ENCODE results near the gene DIPK2A. TPM values are rescaled to one million over a fixed set of nuclear protein-coding genes. Genes with fewer than 3 reads are reported as not detected.

Gene DIPK2A
- total RNA-seq, 4 donors from 2014 or later, result 38.8 to 68.6 (median 48.3) TPM

DNA sequence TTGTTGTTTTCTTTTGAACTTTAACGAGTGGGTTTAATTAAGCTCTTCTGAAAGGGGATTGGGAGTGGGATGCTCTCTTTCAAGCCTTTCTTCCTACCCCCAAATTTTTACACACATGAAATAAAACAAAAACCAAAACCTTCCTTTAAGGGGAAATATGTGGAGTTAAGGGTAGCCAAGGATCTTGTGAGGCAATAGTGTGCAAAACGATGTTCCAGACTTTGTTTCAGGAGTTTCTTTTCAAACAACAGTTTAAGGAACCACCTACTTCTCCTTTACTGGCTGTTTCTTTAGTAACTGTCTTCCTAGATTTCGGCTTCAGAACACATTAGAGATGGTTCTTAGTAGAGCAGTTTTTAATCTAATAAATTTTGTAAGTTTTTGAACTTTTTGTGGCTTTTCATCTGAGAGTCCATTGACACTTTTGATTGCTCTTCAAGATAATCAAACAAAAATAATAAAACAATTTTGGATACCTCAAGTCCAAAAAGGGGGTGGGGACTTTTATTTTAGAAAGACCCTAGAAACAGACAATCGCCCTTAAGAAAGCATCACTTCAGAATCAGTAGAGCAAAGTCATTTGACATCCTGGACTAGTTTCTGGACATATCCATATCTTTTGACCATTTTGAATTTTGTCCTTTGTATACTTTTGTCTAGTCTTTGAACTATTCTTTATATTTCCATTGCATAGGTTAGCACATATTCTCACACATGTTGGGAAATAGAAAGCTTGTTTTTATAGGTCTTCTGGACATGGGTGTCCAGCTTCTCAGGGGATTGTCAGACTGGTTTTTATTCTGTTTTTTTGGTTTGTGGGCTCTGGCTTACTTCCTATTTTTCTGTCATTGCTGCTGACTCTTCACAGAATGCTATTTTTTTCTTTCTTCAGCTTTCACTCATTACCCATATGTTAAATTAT, 6.0 kb downstream of the DIPK2A start:
- TF ChIP-seq POLR2AphosphoS5 (IDR thresholded peaks at IDR 0.05) (no peak), EP300 (IDR thresholded peaks at IDR 0.05) (no peak), POLR2A (IDR thresholded peaks at IDR 0.05; ENCODE audit: low read depth) (no peak)
- TF ChIP-seq, protein P1, sequence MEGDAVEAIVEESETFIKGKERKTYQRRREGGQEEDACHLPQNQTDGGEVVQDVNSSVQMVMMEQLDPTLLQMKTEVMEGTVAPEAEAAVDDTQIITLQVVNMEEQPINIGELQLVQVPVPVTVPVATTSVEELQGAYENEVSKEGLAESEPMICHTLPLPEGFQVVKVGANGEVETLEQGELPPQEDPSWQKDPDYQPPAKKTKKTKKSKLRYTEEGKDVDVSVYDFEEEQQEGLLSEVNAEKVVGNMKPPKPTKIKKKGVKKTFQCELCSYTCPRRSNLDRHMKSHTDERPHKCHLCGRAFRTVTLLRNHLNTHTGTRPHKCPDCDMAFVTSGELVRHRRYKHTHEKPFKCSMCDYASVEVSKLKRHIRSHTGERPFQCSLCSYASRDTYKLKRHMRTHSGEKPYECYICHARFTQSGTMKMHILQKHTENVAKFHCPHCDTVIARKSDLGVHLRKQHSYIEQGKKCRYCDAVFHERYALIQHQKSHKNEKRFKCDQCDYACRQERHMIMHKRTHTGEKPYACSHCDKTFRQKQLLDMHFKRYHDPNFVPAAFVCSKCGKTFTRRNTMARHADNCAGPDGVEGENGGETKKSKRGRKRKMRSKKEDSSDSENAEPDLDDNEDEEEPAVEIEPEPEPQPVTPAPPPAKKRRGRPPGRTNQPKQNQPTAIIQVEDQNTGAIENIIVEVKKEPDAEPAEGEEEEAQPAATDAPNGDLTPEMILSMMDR (IDR thresholded peaks at IDR 0.05), result no peak
- no peaks in the 10 kb centered on the region for H3K9me3 ChIP-seq
- peak overlapping the region; percentile 56 to 95 (median 60) for H3K27ac ChIP-seq (replicated peaks in 1 of 4)
- WGBS, result 26% methylated on average over 4 of the region's 4 CpGs
- intact Hi-C loops (cut with DNase I), result no loop called here
- peaks cover 4 to 70% (median 60%) of the 10 kb centered on the region in 4 donors for H3K4me1 ChIP-seq
- DNase-seq (ENCODE audit: extremely low spot score), result no peak
- H3K36me3 ChIP-seq, result no peaks in the 10 kb centered on the region
- no peaks in the 10 kb centered on the region for H3K27me3 ChIP-seq
- H3K4me3 ChIP-seq, result peak overlapping the region; percentile 18 to 87 (median 32)

DNA sequence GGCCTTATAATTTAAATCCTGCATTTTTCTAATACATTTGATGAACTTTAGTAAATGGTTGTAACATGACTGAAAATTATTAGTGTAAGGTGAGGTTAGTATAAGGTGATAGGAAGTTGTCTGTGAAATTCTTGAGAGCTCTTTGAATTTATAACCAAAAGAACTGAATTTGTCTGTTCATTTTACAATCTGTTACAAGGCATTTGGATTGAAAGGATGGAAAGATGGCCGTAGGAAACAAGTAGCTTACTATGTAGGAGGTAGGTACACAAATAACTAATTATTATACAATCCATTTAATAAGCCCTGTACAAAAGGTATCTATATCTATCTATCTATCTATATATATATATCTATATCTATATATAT, 6.6 kb downstream of the DIPK2A start:
- peak overlapping the region; percentile 56 to 95 (median 60) for H3K27ac ChIP-seq (replicated peaks in 1 of 4)
- peaks cover 4 to 70% (median 60%) of the 10 kb centered on the region in 4 donors for H3K4me1 ChIP-seq
- no peaks in the 10 kb centered on the region for H3K36me3 ChIP-seq
- no peaks in the 10 kb centered on the region for H3K9me3 ChIP-seq
- H3K4me3 ChIP-seq, result no peak overlapping the region
- 61% methylated on average over 1 of the region's 1 CpG for WGBS
- H3K27me3 ChIP-seq, result no peaks in the 10 kb centered on the region
- no peak for DNase-seq (ENCODE audit: extremely low spot score)
- TF ChIP-seq, protein P1 (IDR thresholded peaks at IDR 0.05), result no peak
- no peak for TF ChIP-seq POLR2AphosphoS5 (IDR thresholded peaks at IDR 0.05)
- no peak for TF ChIP-seq POLR2A (IDR thresholded peaks at IDR 0.05; ENCODE audit: low read depth)
- no peak for TF ChIP-seq EP300 (IDR thresholded peaks at IDR 0.05)
- intact Hi-C loops (cut with DNase I), result no loop called here

DNA sequence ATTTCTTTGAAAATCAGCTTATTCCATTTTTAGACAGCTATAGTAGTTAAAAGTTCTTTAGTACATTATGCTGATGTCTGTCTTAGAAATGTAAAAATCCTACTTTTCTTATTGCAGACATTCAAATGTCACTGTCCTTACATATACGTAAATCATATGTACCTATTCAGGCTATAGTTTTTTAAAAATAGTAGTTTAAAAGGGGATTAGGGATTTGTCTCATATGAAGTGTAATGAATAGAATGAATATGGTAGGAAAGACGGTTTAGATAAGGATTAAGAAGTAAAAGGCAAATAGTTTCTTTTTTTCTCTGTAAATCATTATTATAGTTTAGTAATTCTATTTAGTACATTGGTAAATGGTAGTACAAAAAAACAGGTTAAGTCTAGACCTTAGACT, 7.4 kb downstream of the DIPK2A start:
- TF ChIP-seq POLR2A (IDR thresholded peaks at IDR 0.05; ENCODE audit: low read depth), result no peak
- TF ChIP-seq EP300 (IDR thresholded peaks at IDR 0.05), result no peak
- TF ChIP-seq, protein P1 (IDR thresholded peaks at IDR 0.05), result no peak
- no peak for TF ChIP-seq POLR2AphosphoS5 (IDR thresholded peaks at IDR 0.05)
- Histone ChIP-seq H3K4me3 (no peak overlapping the region), H3K36me3 (no peaks in the 10 kb centered on the region), H3K27ac (replicated peaks in 1 of 4) (peak overlapping the region in 2 of 4 donors; percentile 13 to 15), H3K27me3 (no peaks in the 10 kb centered on the region), H3K4me1 (peaks cover 4 to 70% (median 60%) of the 10 kb centered on the region in 4 donors), H3K9me3 (no peaks in the 10 kb centered on the region)
- 59% methylated on average over 2 of the region's 2 CpGs for WGBS
- intact Hi-C loops (cut with DNase I), result no loop called here
- DNase-seq (ENCODE audit: extremely low spot score), result no peak

DNA sequence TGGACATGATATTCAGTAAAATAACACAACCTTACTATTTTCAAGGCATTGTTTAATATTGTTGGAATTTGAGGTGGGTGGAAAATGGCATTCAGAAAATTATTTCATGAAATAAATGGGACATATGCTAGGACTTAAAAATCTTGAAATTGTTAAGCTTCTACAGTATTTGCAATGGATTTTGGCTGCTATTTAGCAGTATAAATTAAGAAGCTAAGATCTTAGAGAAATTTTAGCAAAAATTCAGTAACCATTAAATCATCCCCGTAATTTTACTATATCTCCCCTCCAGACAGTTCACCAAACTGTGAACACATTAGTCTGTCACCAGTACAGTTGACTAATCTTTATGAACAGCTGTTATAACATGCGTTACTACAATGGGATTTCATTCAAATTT, 8.2 kb downstream of the DIPK2A start:
- 59% methylated on average over 2 of the region's 2 CpGs for WGBS
- DNase-seq (ENCODE audit: extremely low spot score), result no peak
- intact Hi-C loops (cut with DNase I), result no loop called here
- Histone ChIP-seq H3K9me3 (no peaks in the 10 kb centered on the region), H3K27me3 (no peaks in the 10 kb centered on the region), H3K4me3 (no peak overlapping the region), H3K36me3 (no peaks in the 10 kb centered on the region), H3K27ac (replicated peaks in 1 of 4) (peak overlapping the region in 1 of 4 donors; percentile 13), H3K4me1 (peaks cover 10 to 70% (median 55%) of the 10 kb centered on the region in 4 donors)
- no peak for TF ChIP-seq POLR2AphosphoS5 (IDR thresholded peaks at IDR 0.05)
- no peak for TF ChIP-seq EP300 (IDR thresholded peaks at IDR 0.05)
- TF ChIP-seq POLR2A (IDR thresholded peaks at IDR 0.05; ENCODE audit: low read depth), result no peak
- TF ChIP-seq, protein P1 (IDR thresholded peaks at IDR 0.05), result no peak

All from esophagus muscularis mucosa (tissue), 4 donors.